22Rv1 (cell line): ENCODE results near the gene CCNE1.
"Not testable (repeated sequence)": the region's sequence is repeated elsewhere in the genome, so short reads cannot be mapped to it uniquely, and the experiment has no call there.

ENCODE experiments used
- H3K27ac ChIP-seq: fragments of 450-650 bp; 2 replicates; pipeline ENCODE4 v1.5.1; 2017
- CTCF ChIP-seq: fragments of 450-650 bp; IDR thresholded peaks from 2 replicates; pipeline ENCODE4 v1.5.1; 2017; ENCODE audit warnings: mild to moderate bottlenecking
- ZFX ChIP-seq: fragments of 450-650 bp; IDR thresholded peaks from 2 replicates; pipeline ENCODE4 v1.6.1; 2017; ENCODE audit warnings: antibody characterized with exemption, borderline replicate concordance

Gene CCNE1

GRCh38 chr19:29789007-29789406, 22.8 kb upstream of the CCNE1 start:
- H3K27ac ChIP-seq: no peak overlapping the region
- TF ChIP-seq ZFX (no peak), CTCF (no peak)

- TF ChIP-seq ZFX (no peak), CTCF (no peak)
- no peak overlapping the region for H3K27ac ChIP-seq
These were observed 18.6 kb upstream of the CCNE1 start for GRCh38 chr19:29793116-29793727.

GRCh38 chr19:29794490-29794889, 17.3 kb upstream of the CCNE1 start:
- H3K27ac ChIP-seq: not testable (repeated sequence)

- TF ChIP-seq CTCF: no peak
- TF ChIP-seq ZFX: no peak
- no peak overlapping the region for H3K27ac ChIP-seq
These were observed 16.2 kb upstream of the CCNE1 start for GRCh38 chr19:29795461-29796172.

GRCh38 chr19:29796173-29796573, 15.6 kb upstream of the CCNE1 start:
- no peak overlapping the region for H3K27ac ChIP-seq
- TF ChIP-seq CTCF (no peak), ZFX (no peak)

GRCh38 chr19:29798774-29799497, 12.9 kb upstream of the CCNE1 start:
- no peak overlapping the region for H3K27ac ChIP-seq
- TF ChIP-seq ZFX (no peak), CTCF (no peak)

GRCh38 chr19:29800100-29800825, 11.5 kb upstream of the CCNE1 start:
- no peak overlapping the region for H3K27ac ChIP-seq
- TF ChIP-seq ZFX: no peak
- TF ChIP-seq CTCF: no peak

GRCh38 chr19:29803951-29804350, 7.8 kb upstream of the CCNE1 start:
- H3K27ac ChIP-seq: not testable (repeated sequence)
